Measurements from ENCODE around the gene TTC34. TPM values are rescaled to one million over a fixed set of nuclear protein-coding genes. Genes with fewer than 3 reads are reported as not detected.

Gene TTC34
- total and polyA plus RNA-seq, 2 of the 13 experiments (the other 11 are each of a cell fraction or from before 2014, with no cell fraction given): 0.07 to 0.11 TPM

- no peaks in the 10 kb centered on the region for H4K20me1 ChIP-seq (ENCODE audit: insufficient read depth, low read length)
- no peak overlapping the region for H3K4me2 ChIP-seq (ENCODE audit: low read depth, low read length)
- no peaks in the 10 kb centered on the region for H3K36me3 ChIP-seq (replicated peaks in 1 of 2; ENCODE audit: control insufficient read depth in 1 of 2, insufficient read depth in 2 of 2, low read length in 2 of 2)
- no peak overlapping the region for H3K27ac ChIP-seq (ENCODE audit: extremely low read length, insufficient read depth, low read length)
- in situ Hi-C loops (cut with HindIII; ENCODE audit: extremely low pct_ligation_motif_present, low pct_unique_long_range_greater_than_20kb) (no loop called here), intact Hi-C loops (cut with micrococcal nuclease; ENCODE audit: unreplicated experiment) (no loop called here)
- ChIA-PET CTCF (ENCODE audit: low intra/inter-chr PET ratio, low total read pairs) (no interaction called here), POLR2A (no interaction called here)
- ATAC-seq: no peak
- no TSS peak for BruUV-seq (replicated peaks)
- H2AFZ ChIP-seq (ENCODE audit: low read length): no peak overlapping the region
- FAIRE-seq: no peak
- H3K9me3 ChIP-seq (ENCODE audit: low read length): peaks cover 9% of the 10 kb centered on the region; the same call in 1 of the 2 replicates
- no peaks in the 10 kb centered on the region for H3K79me2 ChIP-seq (ENCODE audit: insufficient read depth, low read length)
- no peaks in the 10 kb centered on the region for H3K4me1 ChIP-seq (ENCODE audit: insufficient read depth, low read length)
- H3K27me3 ChIP-seq (ENCODE audit: control insufficient read depth in 1 of 2, insufficient read depth in 2 of 2, low read length in 2 of 2): peaks cover 5 to 23% of the 10 kb centered on the region in 2 experiments; a peak in 4 of 5 replicates
- no peak overlapping the region for H3K4me3 ChIP-seq (replicated peaks in 1 of 3; ENCODE audit: insufficient read depth in 1 of 3, low read depth in 2 of 3, low read length in 3 of 3)
- no peak overlapping the region for H3K9ac ChIP-seq (ENCODE audit: insufficient read depth, low read depth, low read length)
- TF ChIP-seq ZFP90 (CRISPR knock-in tag; IDR thresholded peaks at IDR 0.05; ENCODE audit: borderline replicate concordance) (no peak), ZNF777 (CRISPR knock-in tag; IDR thresholded peaks at IDR 0.05) (no peak), NFE2L1 (CRISPR knock-in tag; IDR thresholded peaks at IDR 0.05; ENCODE audit: borderline replicate concordance) (no peak), ZNF713 (CRISPR knock-in tag; IDR thresholded peaks at IDR 0.05) (no peak)
- no peak for DNase-seq (ENCODE audit: low spot score)
Measured at GRCh38 chr1:2824999-2825398, 23.5 kb upstream of the TTC34 start.

- Histone ChIP-seq H4K20me1 (ENCODE audit: insufficient read depth, low read length) (no peaks in the 10 kb centered on the region), H3K4me2 (ENCODE audit: low read depth, low read length) (no peak overlapping the region), H3K79me2 (ENCODE audit: insufficient read depth, low read length) (no peaks in the 10 kb centered on the region), H3K9me3 (ENCODE audit: low read length) (peaks cover 9% of the 10 kb centered on the region; the same call in 1 of the 2 replicates), H3K4me1 (ENCODE audit: insufficient read depth, low read length) (no peaks in the 10 kb centered on the region), H3K36me3 (replicated peaks in 1 of 2; ENCODE audit: control insufficient read depth in 1 of 2, insufficient read depth in 2 of 2, low read length in 2 of 2) (no peaks in the 10 kb centered on the region), H3K27me3 (ENCODE audit: control insufficient read depth in 1 of 2, insufficient read depth in 2 of 2, low read length in 2 of 2) (peaks cover 5 to 23% of the 10 kb centered on the region in 2 experiments; a peak in 4 of 5 replicates), H3K27ac (ENCODE audit: extremely low read length, insufficient read depth, low read length) (no peak overlapping the region), H3K9ac (ENCODE audit: insufficient read depth, low read depth, low read length) (no peak overlapping the region), H2AFZ (ENCODE audit: low read length) (no peak overlapping the region), H3K4me3 (replicated peaks in 1 of 3; ENCODE audit: insufficient read depth in 1 of 3, low read depth in 2 of 3, low read length in 3 of 3) (no peak overlapping the region)
- in situ Hi-C loops (cut with HindIII; ENCODE audit: extremely low pct_ligation_motif_present, low pct_unique_long_range_greater_than_20kb): no loop called here
- FAIRE-seq (no peak), ATAC-seq (no peak), DNase-seq (ENCODE audit: low spot score) (no peak)
- ChIA-PET POLR2A (no interaction called here), CTCF (ENCODE audit: low intra/inter-chr PET ratio, low total read pairs) (no interaction called here)
- 13% methylated on average over 15 of the region's 22 CpGs for WGBS (ENCODE audit: low lambda C conversion rate)
- BruUV-seq (replicated peaks): no TSS peak
- intact Hi-C loops (cut with micrococcal nuclease; ENCODE audit: unreplicated experiment): no loop called here
- TF ChIP-seq RERE (CRISPR knock-in tag; IDR thresholded peaks at IDR 0.05; ENCODE audit: low read depth) (no peak), ZNF550 (CRISPR knock-in tag; IDR thresholded peaks at IDR 0.05; ENCODE audit: borderline replicate concordance) (no peak), ZNF772 (CRISPR knock-in tag; IDR thresholded peaks at IDR 0.05) (no peak), ZBTB33 (CRISPR knock-in tag; IDR thresholded peaks at IDR 0.05) (no peak), KLF9 (CRISPR knock-in tag; IDR thresholded peaks at IDR 0.05; ENCODE audit: low read depth) (no peak), ZNF720 (CRISPR knock-in tag; IDR thresholded peaks at IDR 0.05) (no peak), ZNF207 (IDR thresholded peaks at IDR 0.05; ENCODE audit: borderline replicate concordance) (no peak)
Measured at GRCh38 chr1:2823921-2824610, 22.6 kb upstream of the TTC34 start.

All from HepG2 (cell line).